WERI-Rb-1 (cell line): ENCODE measurements around the gene HSDL2.
A peak's percentile ranks its signal among the peaks of the same experiment; 100 is the strongest.

Experiments used
- DNase-seq: peaks from one replicate; pipeline ENCODE4 v3.0.0-alpha.2; 2020
- H3K27ac ChIP-seq: fragments of 250-450 bp; sonication (Bioruptor Pico); 2 replicates; pipeline ENCODE4 v1.5.1; 2020; ENCODE audit warnings: mild to moderate bottlenecking, moderate library complexity
- H3K27me3 ChIP-seq: fragments of 250-450 bp; sonication (Bioruptor Pico); 2 replicates; pipeline ENCODE4 v1.5.1; 2021; ENCODE audit warnings: mild to moderate bottlenecking, low read depth, moderate library complexity; ENCODE audit not compliant: insufficient read depth, severe bottlenecking
- H3K36me3 ChIP-seq: fragments of 250-450 bp; sonication (Bioruptor Pico); 2 replicates; pipeline ENCODE4 v1.5.1; 2020; ENCODE audit warnings: mild to moderate bottlenecking, moderate library complexity
- H3K4me3 ChIP-seq: 2 replicates; pipeline ENCODE4 v1.5.1; 2011; ENCODE audit warnings: low read depth, mild to moderate bottlenecking, control low read depth, low read length
- H3K9me3 ChIP-seq: fragments of 250-450 bp; sonication (Bioruptor Pico); 2 replicates; pipeline ENCODE4 v1.5.1; 2021; ENCODE audit warnings: mild to moderate bottlenecking, moderate library complexity; ENCODE audit not compliant: severe bottlenecking
- TF ChIP-seq, protein P1 (sequence below): IDR thresholded peaks from 2 replicates; pipeline ENCODE4 v1.5.1; 2011; ENCODE audit warnings: low read depth, mild to moderate bottlenecking, control low read depth, inconsistent platforms, low read length

The HSDL2 gene

DNA sequence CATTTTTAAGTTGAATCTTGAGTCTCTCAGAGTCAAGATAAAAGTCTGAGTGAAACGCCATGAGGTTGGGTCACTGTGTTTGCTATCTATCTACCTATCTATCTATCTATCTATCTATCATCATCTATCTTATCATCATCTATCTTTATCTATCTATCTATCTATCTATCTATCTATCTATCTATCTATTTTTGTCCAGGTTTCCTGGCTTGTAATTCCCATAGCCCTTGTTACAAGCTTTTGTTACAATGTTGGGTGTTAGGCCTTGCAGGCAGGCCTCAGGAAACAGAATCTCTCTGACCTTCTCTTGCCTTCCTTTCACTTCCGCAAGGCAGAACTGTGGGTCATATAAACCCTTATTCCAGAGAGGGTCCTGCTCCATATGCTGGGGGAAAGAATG is 94.1 kb downstream of the HSDL2 start:
- no peaks in the 10 kb centered on the region for H3K27me3 ChIP-seq

GRCh38 chr9:112475318-112475717 is 95.4 kb downstream of the HSDL2 start:
- Histone ChIP-seq H3K9me3 (peaks cover 22% of the 10 kb centered on the region), H3K27me3 (no peaks in the 10 kb centered on the region), H3K4me3 (no peak overlapping the region), H3K27ac (no peak overlapping the region), H3K36me3 (peaks cover 28% of the 10 kb centered on the region; the same call in 1 of the 2 replicates)
- DNase-seq = no peak
- TF ChIP-seq, protein P1, sequence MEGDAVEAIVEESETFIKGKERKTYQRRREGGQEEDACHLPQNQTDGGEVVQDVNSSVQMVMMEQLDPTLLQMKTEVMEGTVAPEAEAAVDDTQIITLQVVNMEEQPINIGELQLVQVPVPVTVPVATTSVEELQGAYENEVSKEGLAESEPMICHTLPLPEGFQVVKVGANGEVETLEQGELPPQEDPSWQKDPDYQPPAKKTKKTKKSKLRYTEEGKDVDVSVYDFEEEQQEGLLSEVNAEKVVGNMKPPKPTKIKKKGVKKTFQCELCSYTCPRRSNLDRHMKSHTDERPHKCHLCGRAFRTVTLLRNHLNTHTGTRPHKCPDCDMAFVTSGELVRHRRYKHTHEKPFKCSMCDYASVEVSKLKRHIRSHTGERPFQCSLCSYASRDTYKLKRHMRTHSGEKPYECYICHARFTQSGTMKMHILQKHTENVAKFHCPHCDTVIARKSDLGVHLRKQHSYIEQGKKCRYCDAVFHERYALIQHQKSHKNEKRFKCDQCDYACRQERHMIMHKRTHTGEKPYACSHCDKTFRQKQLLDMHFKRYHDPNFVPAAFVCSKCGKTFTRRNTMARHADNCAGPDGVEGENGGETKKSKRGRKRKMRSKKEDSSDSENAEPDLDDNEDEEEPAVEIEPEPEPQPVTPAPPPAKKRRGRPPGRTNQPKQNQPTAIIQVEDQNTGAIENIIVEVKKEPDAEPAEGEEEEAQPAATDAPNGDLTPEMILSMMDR = no peak

More for the DNA sequence above, 94.1 kb downstream of the HSDL2 start:
- H3K36me3 ChIP-seq = peaks cover 28% of the 10 kb centered on the region; the same call in 1 of the 2 replicates
- TF ChIP-seq, protein P1 = no peak
- DNase-seq = no peak
- no peak overlapping the region for H3K27ac ChIP-seq
- peaks cover 19% of the 10 kb centered on the region for H3K9me3 ChIP-seq
- no peak overlapping the region for H3K4me3 ChIP-seq

DNA sequence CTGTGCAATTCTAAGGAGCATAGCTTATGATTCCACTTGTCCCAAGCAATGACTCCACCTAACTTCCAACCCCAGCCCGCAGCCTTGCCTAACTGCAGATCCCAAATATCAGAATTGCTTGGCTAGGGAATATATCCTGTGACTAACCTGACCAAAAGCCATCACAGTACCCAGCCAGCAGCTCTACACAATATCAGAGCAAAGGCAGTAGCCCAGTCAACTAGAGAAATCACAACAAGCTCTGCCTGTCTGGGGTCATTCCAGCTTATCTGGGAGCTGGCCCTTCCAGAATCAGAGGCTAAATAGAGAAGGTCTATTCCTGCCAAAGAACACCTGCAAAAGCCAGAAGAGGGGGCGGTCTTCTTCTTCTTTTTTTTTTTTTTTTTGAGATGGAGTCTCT is 97.4 kb downstream of the HSDL2 start:
- Histone ChIP-seq H3K4me3 (no peak overlapping the region), H3K27me3 (no peaks in the 10 kb centered on the region), H3K36me3 (peaks cover 18% of the 10 kb centered on the region; the same call in 1 of the 2 replicates), H3K27ac (no peak overlapping the region), H3K9me3 (peaks cover 22% of the 10 kb centered on the region)
- DNase-seq = no peak
- TF ChIP-seq, protein P1 = no peak

DNA sequence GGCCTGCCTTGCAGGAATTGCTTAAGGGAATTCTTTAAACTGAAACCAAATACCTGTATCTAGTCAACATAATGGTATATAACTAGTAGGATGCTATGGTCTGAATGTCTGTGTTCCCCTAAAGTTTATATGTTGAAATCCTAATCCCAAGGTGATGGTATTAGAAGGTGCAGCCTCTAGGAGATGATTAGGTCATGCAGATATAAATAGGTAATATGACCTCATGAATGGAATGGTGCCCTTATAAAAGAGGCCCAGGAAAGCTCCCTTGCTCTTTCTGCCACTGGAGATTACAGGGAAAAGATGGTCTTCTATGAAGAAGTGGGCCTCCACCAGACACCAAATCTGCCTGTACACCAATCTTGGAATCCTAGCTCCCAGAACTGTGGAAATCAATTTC is 99.3 kb downstream of the HSDL2 start:
- no peak for DNase-seq
- Histone ChIP-seq H3K36me3 (peaks cover 18% of the 10 kb centered on the region; the same call in 1 of the 2 replicates), H3K27ac (no peak overlapping the region), H3K27me3 (no peaks in the 10 kb centered on the region), H3K9me3 (peaks cover 22% of the 10 kb centered on the region), H3K4me3 (no peak overlapping the region)
- TF ChIP-seq, protein P1 = no peak

GRCh38 chr9:112484607-112485006 is 104.7 kb downstream of the HSDL2 start:
- no peak for DNase-seq

DNA sequence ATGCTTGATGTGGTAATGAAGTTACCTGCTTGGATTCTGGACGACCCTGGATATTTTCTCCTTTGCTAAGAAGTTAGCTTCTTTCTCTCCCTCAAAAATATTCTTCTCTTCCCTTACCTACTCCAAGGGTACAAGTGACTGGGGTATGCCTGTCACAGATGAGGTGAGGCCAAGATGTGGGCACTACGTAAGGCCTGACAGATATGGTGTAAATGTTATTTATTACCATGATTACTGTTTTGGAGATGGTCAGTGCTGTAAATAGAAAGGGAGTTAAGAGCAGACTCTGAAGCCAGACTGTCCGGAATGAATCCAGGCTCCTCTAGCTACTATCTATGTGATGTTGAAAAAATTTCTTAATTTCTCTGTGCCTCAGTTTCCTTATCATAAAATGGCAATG is 105.7 kb downstream of the HSDL2 start:
- Histone ChIP-seq H3K9me3 (no peaks in the 10 kb centered on the region), H3K4me3 (peak overlapping the region; percentile 72), H3K36me3 (peaks cover 7% of the 10 kb centered on the region), H3K27ac (no peak overlapping the region), H3K27me3 (no peaks in the 10 kb centered on the region)
- DNase-seq = no peak
- TF ChIP-seq, protein P1 = no peak

More at GRCh38 chr9:112484607-112485006, 104.7 kb downstream of the HSDL2 start:
- Histone ChIP-seq H3K27ac (no peak overlapping the region), H3K4me3 (no peak overlapping the region), H3K36me3 (peaks cover 7% of the 10 kb centered on the region), H3K9me3 (no peaks in the 10 kb centered on the region), H3K27me3 (no peaks in the 10 kb centered on the region)
- TF ChIP-seq, protein P1 = no peak
